Activated naive CD4-positive, alpha-beta T cell treated with anti-CD3 and anti-CD28 coated beads, Interleukin-2, amount 50 U/mL, for 72 hours (primary cell): ENCODE results near the gene SEMA6B. TPM values are rescaled to one million over a fixed set of nuclear protein-coding genes. Genes with fewer than 3 reads are reported as not detected.
A peak's percentile ranks its signal among the peaks of the same experiment; 100 is the strongest.
"Not testable (repeated sequence)": the region's sequence is repeated elsewhere in the genome, so short reads cannot be mapped to it uniquely, and the experiment has no call there.

ENCODE experiments used
- ATAC-seq, 2 donors: fragments of 150-1000 bp; cut with Tn5 transposase; 2 replicates each; pipeline ENCODE4 v1.10.0; 2021; ENCODE audit warnings: mild to moderate bottlenecking in 2 of 2, moderate library complexity in 2 of 2
- DNase-seq, 2 donors: peaks; one replicate each; pipeline ENCODE4 v3.0.0; 2021 to 2022; ENCODE audit warnings: low spot score in 2 of 2
- H3K27ac Mint-ChIP-seq, 2 donors: one replicate each; pipeline ENCODE4 v1.8.0; 2022; ENCODE audit warnings: mild to moderate bottlenecking in 2 of 2, mixed read lengths in 2 of 2
- H3K36me3 Mint-ChIP-seq, 2 donors: one replicate each; pipeline ENCODE4 v1.8.0; 2022; ENCODE audit warnings: mixed read lengths in 2 of 2
- H3K9me3 Mint-ChIP-seq, 2 donors: one replicate each; pipeline ENCODE4 v1.8.0; 2022; ENCODE audit warnings: mixed read lengths in 2 of 2
- total RNA-seq, 2 donors: library from RNA; stranded (reverse); gene quantifications; one replicate each; pipeline ENCODE4 v1.2.3, GENCODE V29; 2022

The SEMA6B gene
- total RNA-seq, 2 donors from 2014 or later, result not detected

DNA sequence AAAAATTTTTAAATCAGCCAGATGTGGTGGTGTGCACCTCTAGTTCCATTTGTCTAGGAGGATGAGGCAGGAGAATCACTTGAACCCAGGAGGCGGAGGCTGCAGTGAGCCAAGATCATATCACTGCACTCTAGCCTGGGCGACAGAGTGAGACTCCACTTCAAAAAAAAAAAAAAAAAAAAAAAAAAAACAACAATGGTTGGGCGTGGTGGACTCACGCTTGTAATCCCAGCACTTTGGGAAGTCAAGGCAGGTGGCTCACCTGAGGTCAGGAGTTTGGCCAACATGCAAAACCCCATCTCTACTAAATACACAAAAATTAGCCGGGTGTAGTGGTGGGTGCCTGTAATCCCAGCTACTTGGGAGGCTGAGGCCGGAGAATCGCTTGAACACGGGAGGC is 32.1 kb downstream of the SEMA6B start:
- not testable (repeated sequence) for H3K27ac Mint-ChIP-seq, H3K9me3 Mint-ChIP-seq, DNase-seq, H3K36me3 Mint-ChIP-seq, ATAC-seq

GRCh38 chr19:4525563-4526002 is 33.9 kb downstream of the SEMA6B start:
- H3K9me3 Mint-ChIP-seq, result no peaks in the 10 kb centered on the region
- H3K36me3 Mint-ChIP-seq, result no peaks in the 10 kb centered on the region
- DNase-seq (no peak), ATAC-seq (no peak)
- H3K27ac Mint-ChIP-seq, result no peak overlapping the region

GRCh38 chr19:4524808-4525562 is 34.5 kb downstream of the SEMA6B start:
- ATAC-seq (peak; percentile 83 to 87), DNase-seq (peak; percentile 69 to 85)
- Mint-ChIP-seq H3K9me3 (no peaks in the 10 kb centered on the region), H3K27ac (no peak overlapping the region), H3K36me3 (no peaks in the 10 kb centered on the region)

DNA sequence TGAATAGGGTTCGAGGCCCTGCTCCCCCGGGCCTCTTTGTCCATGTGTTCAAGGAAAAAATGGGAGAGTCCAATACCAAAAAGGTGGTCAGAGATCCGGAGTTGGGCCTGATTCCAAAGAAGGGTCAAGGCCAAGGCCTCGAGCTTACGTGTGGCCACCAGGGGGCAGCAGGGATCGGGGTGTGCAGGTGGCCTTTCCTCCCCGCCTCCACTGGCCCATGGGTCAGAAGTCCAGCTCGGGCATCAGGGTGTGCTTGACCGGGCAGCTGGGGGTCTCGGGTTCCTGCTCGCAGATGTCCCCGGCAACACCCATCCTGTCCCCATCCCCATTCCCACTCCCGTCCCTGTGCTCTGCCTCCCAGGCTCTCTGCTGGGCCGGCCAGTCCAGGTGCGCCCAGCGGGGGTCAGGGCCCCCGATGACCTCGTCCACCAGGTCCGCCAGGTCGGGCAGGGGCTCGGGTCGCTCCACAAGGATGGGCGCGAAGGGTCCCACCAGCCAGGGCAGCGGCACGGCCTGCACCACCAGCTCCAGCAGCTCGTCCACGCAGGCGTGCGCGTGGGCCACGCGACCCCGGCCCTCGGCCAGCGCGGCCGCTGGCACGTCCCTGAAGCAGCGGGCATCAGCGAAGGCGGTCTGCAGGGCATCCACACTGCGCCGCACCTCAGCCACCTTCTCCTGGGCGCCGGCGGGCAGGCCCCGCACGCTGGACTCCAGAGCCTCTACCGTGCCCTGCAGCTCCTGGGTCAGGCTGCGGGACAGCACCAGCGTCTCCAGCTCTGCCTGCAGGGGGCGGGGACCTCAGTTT is 36.0 kb downstream of the SEMA6B start:
- DNase-seq, result peak in 1 of 2 donors; percentile 53
- H3K36me3 Mint-ChIP-seq, result no peaks in the 10 kb centered on the region
- H3K9me3 Mint-ChIP-seq, result no peaks in the 10 kb centered on the region
- no peak overlapping the region for H3K27ac Mint-ChIP-seq
- ATAC-seq, result peak in 1 of 2 donors; percentile 48

DNA sequence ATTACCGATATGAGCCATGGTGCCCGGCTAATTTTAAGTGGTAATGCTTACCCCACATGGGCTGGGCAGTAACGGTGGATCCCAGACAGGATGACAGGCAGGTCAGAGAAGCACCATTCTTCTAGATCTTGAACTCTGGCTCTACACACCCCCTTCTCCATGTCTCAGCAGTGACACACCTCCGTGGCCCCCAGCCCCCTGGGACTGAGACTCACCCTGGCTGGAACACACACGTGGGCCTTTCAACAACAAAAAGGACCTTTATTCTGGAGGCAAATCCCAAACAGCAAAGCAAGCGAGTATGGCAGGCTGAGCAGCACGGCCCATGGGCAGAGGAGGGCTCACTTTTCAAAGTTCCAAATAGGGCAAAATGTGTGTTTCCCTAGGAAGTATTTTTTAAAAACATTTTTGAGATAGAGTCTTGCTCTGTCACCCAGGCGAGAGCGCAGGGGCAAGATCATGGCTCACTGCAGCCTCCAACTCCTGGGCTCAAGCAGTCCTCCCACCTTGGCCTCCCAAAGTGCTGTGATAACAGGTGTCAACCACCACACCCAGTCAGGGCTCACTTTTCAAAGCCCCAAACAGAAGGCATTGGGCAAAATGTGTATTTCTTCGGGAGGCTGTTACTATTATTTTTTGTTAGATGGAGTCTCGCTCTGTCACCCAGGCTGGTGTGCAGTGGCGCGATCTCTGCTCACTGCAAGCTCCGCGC is 37.0 kb downstream of the SEMA6B start:
- Mint-ChIP-seq H3K9me3 (no peaks in the 10 kb centered on the region), H3K36me3 (no peaks in the 10 kb centered on the region), H3K27ac (peak overlapping the region in 1 of 2 donors; percentile 24)
- DNase-seq (no peak), ATAC-seq (no peak)

GRCh38 chr19:4521888-4522242 is 37.6 kb downstream of the SEMA6B start:
- no peak for ATAC-seq
- Mint-ChIP-seq H3K36me3 (no peaks in the 10 kb centered on the region), H3K27ac (peak overlapping the region in 1 of 2 donors; percentile 24), H3K9me3 (no peaks in the 10 kb centered on the region)
- DNase-seq, result no peak

DNA sequence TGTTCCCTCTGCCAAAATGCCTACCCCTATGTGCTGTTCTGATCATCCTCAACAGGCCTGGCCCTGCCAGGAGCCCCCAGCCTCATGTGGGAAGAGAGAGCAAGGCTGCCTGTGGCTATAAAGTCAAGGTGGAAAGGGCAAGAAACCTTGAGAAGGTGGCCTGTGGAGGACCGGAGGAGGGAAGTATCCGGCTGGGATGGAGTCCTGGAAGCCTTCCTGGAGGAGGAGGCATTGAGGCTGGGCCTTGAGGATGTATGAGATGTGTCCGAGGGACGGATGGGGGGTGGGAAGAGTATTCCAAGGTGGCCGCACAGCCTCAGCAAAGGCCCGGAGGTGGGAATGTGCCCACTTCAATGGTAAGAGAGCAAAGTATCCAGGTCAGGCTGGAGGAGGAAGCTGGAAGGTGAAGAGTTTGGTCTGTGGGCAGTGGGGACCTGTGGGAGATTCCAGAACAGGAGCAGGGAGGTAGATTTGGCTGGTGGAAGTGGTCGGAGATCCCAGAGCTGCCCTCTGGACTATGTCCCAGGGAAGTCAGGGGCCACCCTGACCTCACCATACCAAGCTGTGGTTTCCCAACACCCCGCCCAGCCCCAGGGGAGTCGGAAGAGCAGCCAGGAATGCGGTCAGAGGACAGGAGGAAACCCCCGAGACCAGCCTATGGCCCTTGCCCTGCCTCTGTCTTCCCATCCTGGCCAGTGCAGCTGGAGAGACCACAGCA is 38.2 kb downstream of the SEMA6B start:
- DNase-seq (no peak), ATAC-seq (no peak)
- Mint-ChIP-seq H3K36me3 (no peaks in the 10 kb centered on the region), H3K27ac (no peak overlapping the region), H3K9me3 (no peaks in the 10 kb centered on the region)

- Mint-ChIP-seq H3K27ac (peak overlapping the region in 1 of 2 donors; percentile 55), H3K9me3 (no peaks in the 10 kb centered on the region), H3K36me3 (no peaks in the 10 kb centered on the region)
- no peak for DNase-seq
- ATAC-seq, result no peak
Observed at GRCh38 chr19:4519521-4520277, 39.8 kb downstream of the SEMA6B start.

GRCh38 chr19:4519172-4519496 is 40.4 kb downstream of the SEMA6B start:
- ATAC-seq (no peak), DNase-seq (no peak)
- Mint-ChIP-seq H3K27ac (no peak overlapping the region), H3K36me3 (no peaks in the 10 kb centered on the region), H3K9me3 (no peaks in the 10 kb centered on the region)

DNA sequence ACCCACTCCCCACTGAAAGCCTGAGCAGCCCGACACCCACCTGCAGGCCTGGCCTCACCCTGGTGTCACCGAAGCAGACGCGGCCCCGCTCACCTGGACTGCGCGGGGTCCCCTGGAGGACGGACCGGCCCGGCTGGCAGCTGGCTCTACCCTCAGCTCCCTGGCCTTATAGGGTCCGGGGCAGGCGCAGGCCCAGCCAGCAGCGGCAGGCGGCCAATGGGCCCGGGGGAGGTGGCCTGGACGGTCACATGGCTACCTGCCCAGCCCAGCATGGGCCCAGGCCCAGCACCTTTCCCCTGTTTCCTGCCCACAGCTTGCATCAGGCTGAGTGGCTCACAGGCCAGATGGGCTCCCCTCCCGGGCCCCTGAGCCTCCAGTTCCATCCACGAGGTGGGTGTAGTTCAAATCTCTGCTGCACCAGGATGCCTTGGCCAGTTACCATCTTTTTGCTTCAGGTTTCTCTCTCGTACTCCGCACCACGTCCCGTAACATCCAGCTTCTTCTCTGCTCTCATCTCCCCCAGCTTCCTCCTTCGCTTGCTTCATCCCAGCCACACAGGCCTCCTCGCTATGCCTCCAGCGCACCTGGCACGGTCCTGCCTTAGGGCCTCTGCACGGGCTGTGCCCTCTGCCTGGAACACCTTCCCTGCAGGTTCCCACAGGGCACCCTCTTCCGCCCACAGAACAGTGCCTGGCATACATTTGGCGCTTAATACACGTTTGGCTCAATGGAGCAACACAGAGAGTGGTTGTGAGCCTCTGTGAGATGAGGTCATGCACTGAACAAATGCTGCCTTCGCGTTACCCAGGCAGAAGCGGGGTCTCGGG is 40.9 kb downstream of the SEMA6B start, which contains the start of gene PLIN4:
Gene PLIN4 (minus strand): TSS at position 142 of the 827 bp plus-strand sequence. CDS start 214 bp downstream, outside the sequence.
- H3K36me3 Mint-ChIP-seq, result no peaks in the 10 kb centered on the region
- no peak within 1 kb of the TSS for H3K27ac Mint-ChIP-seq

DNA sequence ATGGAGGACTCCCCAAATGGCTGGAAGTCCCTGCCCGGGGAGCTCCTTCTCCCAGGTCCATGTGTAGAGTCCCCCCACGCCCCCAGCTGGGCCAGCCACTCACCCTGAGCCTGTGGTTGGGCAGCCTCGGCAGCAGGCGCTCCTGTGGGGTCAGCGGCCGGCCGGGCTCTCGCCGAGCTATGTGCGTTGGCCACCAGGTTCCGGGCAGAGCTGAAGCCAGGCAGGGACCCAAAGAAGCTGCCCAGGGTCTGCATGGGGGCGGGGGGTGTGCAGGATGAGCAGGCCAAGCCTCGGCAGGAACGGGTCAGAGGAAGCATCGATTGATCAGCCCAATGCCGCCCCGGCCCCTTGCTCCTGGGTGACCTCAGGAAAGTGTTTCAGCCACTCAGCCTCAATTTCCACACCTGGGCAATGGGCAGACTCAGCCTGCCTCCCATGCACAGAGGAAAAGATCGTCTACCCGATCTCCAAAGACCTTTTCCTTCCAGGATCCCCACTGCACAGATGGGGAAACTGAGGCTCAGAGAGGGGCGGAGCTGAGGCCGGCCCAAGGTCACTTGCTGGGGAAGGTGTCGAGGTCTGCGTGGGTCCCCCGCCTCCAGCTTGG is 41.9 kb downstream of the SEMA6B start:
- Mint-ChIP-seq H3K9me3 (no peaks in the 10 kb centered on the region), H3K36me3 (no peaks in the 10 kb centered on the region), H3K27ac (no peak overlapping the region)
- DNase-seq (no peak), ATAC-seq (no peak)

More for the DNA sequence above, 40.9 kb downstream of the SEMA6B start, which contains the start of gene PLIN4:
- DNase-seq (no peak), ATAC-seq (no peak)
- H3K9me3 Mint-ChIP-seq, result no peaks in the 10 kb centered on the region

- Mint-ChIP-seq H3K36me3 (no peaks in the 10 kb centered on the region), H3K27ac (no peak overlapping the region), H3K9me3 (no peaks in the 10 kb centered on the region)
- ATAC-seq (peak in 1 of 2 donors; percentile 16), DNase-seq (no peak)
Observed at GRCh38 chr19:4516939-4517300, 42.6 kb downstream of the SEMA6B start.

- ATAC-seq, result no peak
- no peak overlapping the region for H3K27ac Mint-ChIP-seq
- no peaks in the 10 kb centered on the region for H3K36me3 Mint-ChIP-seq
- no peak for DNase-seq
- H3K9me3 Mint-ChIP-seq, result no peaks in the 10 kb centered on the region
Observed at GRCh38 chr19:4516199-4516938, 43.1 kb downstream of the SEMA6B start.

GRCh38 chr19:4515732-4516131 is 43.8 kb downstream of the SEMA6B start:
- Mint-ChIP-seq H3K36me3 (no peaks in the 10 kb centered on the region), H3K27ac (no peak overlapping the region), H3K9me3 (no peaks in the 10 kb centered on the region)
- no peak for ATAC-seq
- no peak for DNase-seq
